ENCODE results near the gene CFAP92. TPM values are rescaled to one million over a fixed set of nuclear protein-coding genes. Genes with fewer than 3 reads are reported as not detected.
"Not testable (repeated sequence)": the region's sequence is repeated elsewhere in the genome, so short reads cannot be mapped to it uniquely, and the experiment has no call there.

The CFAP92 gene
- total RNA-seq, 4 donors from 2014 or later, result 0.40 to 2.5 (median 0.57) TPM

DNA sequence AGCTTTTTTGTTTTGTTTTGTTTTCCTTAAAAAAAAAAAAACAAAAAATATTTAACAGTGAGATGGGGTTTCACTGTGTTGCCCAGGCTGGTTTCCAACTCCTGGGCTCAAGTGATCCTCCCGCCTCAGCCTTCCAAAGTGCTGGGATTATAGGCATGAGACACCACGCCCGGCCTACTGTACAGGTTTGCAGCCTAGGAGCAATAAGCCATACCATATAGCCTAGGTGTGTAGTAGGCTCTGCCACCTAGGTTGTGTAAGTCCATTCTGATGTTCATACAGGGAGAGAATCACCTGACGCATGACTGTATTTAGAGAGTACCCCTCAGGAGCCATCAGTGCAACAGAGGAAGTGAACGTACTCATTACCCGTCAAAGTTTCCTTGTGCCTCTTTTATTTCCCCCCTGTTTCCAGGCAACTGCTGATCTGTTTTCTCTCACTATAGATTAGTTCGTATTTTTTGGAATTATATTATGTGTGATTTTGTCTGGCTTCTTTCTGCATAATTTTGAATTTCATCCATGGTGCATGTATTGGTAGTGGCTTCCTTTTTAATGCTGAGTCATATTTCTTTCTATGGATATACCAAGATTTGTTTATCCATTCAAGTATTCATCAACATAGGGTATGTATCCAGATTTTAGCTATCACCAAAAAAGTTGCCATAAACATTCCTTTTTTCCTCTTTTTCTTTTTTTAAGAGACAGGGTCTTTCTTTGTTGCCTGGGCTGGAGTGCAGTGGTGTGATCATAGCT is 104.6 kb downstream of the CFAP92 start:
- WGBS, 2 donors, result 95 to 96% methylated on average over 7 of the region's 7 CpGs
- Histone ChIP-seq H3K4me3 (replicated peaks in 1 of 3) (no peak overlapping the region), H3K27ac (no peak overlapping the region), H3K9me3 (no peaks in the 10 kb centered on the region), H3K27me3 (no peaks in the 10 kb centered on the region), H3K36me3 (peaks cover 3 to 17% of the 10 kb centered on the region in 2 donors), H3K4me1 (no peaks in the 10 kb centered on the region)
- TF ChIP-seq, protein P1, sequence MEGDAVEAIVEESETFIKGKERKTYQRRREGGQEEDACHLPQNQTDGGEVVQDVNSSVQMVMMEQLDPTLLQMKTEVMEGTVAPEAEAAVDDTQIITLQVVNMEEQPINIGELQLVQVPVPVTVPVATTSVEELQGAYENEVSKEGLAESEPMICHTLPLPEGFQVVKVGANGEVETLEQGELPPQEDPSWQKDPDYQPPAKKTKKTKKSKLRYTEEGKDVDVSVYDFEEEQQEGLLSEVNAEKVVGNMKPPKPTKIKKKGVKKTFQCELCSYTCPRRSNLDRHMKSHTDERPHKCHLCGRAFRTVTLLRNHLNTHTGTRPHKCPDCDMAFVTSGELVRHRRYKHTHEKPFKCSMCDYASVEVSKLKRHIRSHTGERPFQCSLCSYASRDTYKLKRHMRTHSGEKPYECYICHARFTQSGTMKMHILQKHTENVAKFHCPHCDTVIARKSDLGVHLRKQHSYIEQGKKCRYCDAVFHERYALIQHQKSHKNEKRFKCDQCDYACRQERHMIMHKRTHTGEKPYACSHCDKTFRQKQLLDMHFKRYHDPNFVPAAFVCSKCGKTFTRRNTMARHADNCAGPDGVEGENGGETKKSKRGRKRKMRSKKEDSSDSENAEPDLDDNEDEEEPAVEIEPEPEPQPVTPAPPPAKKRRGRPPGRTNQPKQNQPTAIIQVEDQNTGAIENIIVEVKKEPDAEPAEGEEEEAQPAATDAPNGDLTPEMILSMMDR (IDR thresholded peaks at IDR 0.05), result no peak
- no peak for TF ChIP-seq POLR2A (IDR thresholded peaks at IDR 0.05)
- intact Hi-C loops (cut with DNase I), result no loop called here
- DNase-seq, result no peak

GRCh38 chr3:128884992-128885391 is 108.9 kb downstream of the CFAP92 start:
- Histone ChIP-seq H3K9me3 (no peaks in the 10 kb centered on the region), H3K36me3 (peaks cover 3 to 7% of the 10 kb centered on the region in 2 donors), H3K27ac (no peak overlapping the region), H3K4me1 (peaks cover 9% of the 10 kb centered on the region in 2 donors), H3K27me3 (no peaks in the 10 kb centered on the region), H3K4me3 (replicated peaks in 1 of 3) (no peak overlapping the region)
- 100% methylated on average over 1 of the region's 1 CpG for WGBS, 2 donors
- DNase-seq, result no peak
- TF ChIP-seq, protein P1 (IDR thresholded peaks at IDR 0.05), result no peak
- no peak for TF ChIP-seq POLR2A (IDR thresholded peaks at IDR 0.05)
- intact Hi-C loops (cut with DNase I), result no loop called here

- H3K27me3 ChIP-seq, result no peaks in the 10 kb centered on the region
- H3K4me1 ChIP-seq, result peaks cover 20% of the 10 kb centered on the region in 2 donors
- H3K27ac ChIP-seq, result no peak overlapping the region
- intact Hi-C loops (cut with DNase I), result no loop called here
- H3K36me3 ChIP-seq, result peaks cover 3% of the 10 kb centered on the region in 2 donors
- WGBS, 2 donors, result 93 to 100% methylated on average over 1 of the region's 1 CpG
- no peaks in the 10 kb centered on the region for H3K9me3 ChIP-seq
- H3K4me3 ChIP-seq (replicated peaks in 1 of 3), result no peak overlapping the region
- DNase-seq, result no peak
- TF ChIP-seq POLR2A (IDR thresholded peaks at IDR 0.05), result no peak
Observed at GRCh38 chr3:128882719-128883118, 111.2 kb downstream of the CFAP92 start.

- H3K4me3 ChIP-seq (replicated peaks in 1 of 3), result no peak overlapping the region
- no peaks in the 10 kb centered on the region for H3K9me3 ChIP-seq
- H3K27me3 ChIP-seq, result no peaks in the 10 kb centered on the region
- peaks cover 0 to 3% of the 10 kb centered on the region in 2 donors for H3K36me3 ChIP-seq
- TF ChIP-seq, protein P1 (IDR thresholded peaks at IDR 0.05), result no peak
- intact Hi-C loops (cut with DNase I), result no loop called here
- H3K4me1 ChIP-seq, result peaks cover 20 to 22% of the 10 kb centered on the region in 2 donors
- no peak overlapping the region for H3K27ac ChIP-seq
- no peak for DNase-seq
- WGBS, 2 donors, result 88 to 89% methylated on average over 6 of the region's 6 CpGs
Observed at GRCh38 chr3:128881576-128881975, 112.3 kb downstream of the CFAP92 start.

DNA sequence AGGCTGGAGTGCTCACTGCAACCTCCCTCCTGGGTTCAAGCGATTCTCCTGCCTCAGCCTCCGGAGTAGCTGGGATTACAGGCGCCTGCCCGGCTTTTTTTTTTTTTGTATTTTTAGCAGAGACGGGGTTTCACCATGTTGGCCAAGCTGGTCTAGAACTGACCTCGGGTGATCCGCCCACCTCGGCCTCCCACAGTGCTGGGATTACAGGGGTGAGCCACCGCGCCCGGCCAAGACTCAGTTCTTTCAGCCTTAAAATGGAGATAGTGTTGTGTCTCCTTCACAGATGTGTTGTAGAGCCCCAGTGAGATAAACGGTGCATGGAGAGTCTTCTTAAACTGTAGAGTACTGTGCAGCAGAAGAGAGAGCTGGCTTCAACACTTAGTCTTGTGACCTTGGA is 113.4 kb downstream of the CFAP92 start:
- peaks cover 20 to 22% of the 10 kb centered on the region in 2 donors for H3K4me1 ChIP-seq
- DNase-seq; intact Hi-C loops (cut with DNase I); H3K27ac ChIP-seq; H3K9me3 ChIP-seq; H3K36me3 ChIP-seq; H3K27me3 ChIP-seq: not testable (repeated sequence)
- WGBS, 2 donors, result 65 to 74% methylated on average over 12 of the region's 12 CpGs
- peak overlapping the region in 1 of 3 donors; percentile 72 for H3K4me3 ChIP-seq (replicated peaks in 1 of 3)

- intact Hi-C loops (cut with DNase I), result no loop called here
- Histone ChIP-seq H3K27ac (peak overlapping the region; percentile 85 to 89 (median 86)), H3K27me3 (no peaks in the 10 kb centered on the region), H3K9me3 (no peaks in the 10 kb centered on the region), H3K4me1 (peaks cover 20 to 22% of the 10 kb centered on the region in 2 donors), H3K4me3 (replicated peaks in 1 of 3) (peak overlapping the region; percentile 54 to 96 (median 72)), H3K36me3 (no peaks in the 10 kb centered on the region)
- DNase-seq, result no peak
- 0 to 2% methylated on average over 6 of the region's 6 CpGs for WGBS, 2 donors
- TF ChIP-seq POLR2A (IDR thresholded peaks at IDR 0.05), result no peak
Observed at GRCh38 chr3:128879991-128880390, 113.9 kb downstream of the CFAP92 start.

All from thyroid gland (tissue), 4 donors.